Calu3 (cell line): ENCODE measurements around the gene LTA4H. TPM values are rescaled to one million over a fixed set of nuclear protein-coding genes. Genes with fewer than 3 reads are reported as not detected.

Experiments
- BruUV-seq: library from RNA; stranded (reverse); fragments of 400-500 nt; replicated peaks from 2 replicates; lab custom pipeline; 2021; lab: Mats Ljungman, UMichigan
- CTCF ChIA-PET: fragments of 300-600 bp; sonication (Branson Sonifier 250); formaldehyde crosslinking; loops from one replicate; lab custom pipeline; 2022; ENCODE audit warnings: antibody characterized with exemption; lab: Charles Lee
- DNase-seq: peaks from one replicate; pipeline ENCODE4 v3.0.0; 2022
- H3K27ac Mint-ChIP-seq: one replicate; pipeline ENCODE4 v1.8.0; 2022; ENCODE audit warnings: mixed read lengths; ENCODE audit not compliant: unreplicated experiment
- H3K27me3 Mint-ChIP-seq: one replicate; pipeline ENCODE4 v1.8.0; 2022; ENCODE audit warnings: mixed read lengths; ENCODE audit not compliant: unreplicated experiment
- H3K36me3 Mint-ChIP-seq: one replicate; pipeline ENCODE4 v1.8.0; 2022; ENCODE audit warnings: mild to moderate bottlenecking, moderate library complexity, mixed read lengths; ENCODE audit not compliant: insufficient read depth, unreplicated experiment
- H3K4me1 Mint-ChIP-seq: one replicate; pipeline ENCODE4 v1.8.0; 2022; ENCODE audit warnings: mild to moderate bottlenecking, low read depth, mixed read lengths; ENCODE audit not compliant: unreplicated experiment
- H3K4me3 Mint-ChIP-seq: one replicate; pipeline ENCODE4 v1.8.0; 2022; ENCODE audit warnings: mild to moderate bottlenecking, low read depth, moderate library complexity, mixed read lengths; ENCODE audit not compliant: unreplicated experiment
- H3K9me3 Mint-ChIP-seq: one replicate; pipeline ENCODE4 v1.8.0; 2022; ENCODE audit warnings: low read depth, mixed read lengths; ENCODE audit not compliant: unreplicated experiment
- CTCF ChIP-seq: fragments of 200-600 bp; IDR thresholded peaks from one replicate; pipeline ENCODE4 v1.8.0; 2022; ENCODE audit warnings: antibody characterized with exemption; ENCODE audit not compliant: unreplicated experiment
- intact Hi-C: fragments of 100-400 bp; cut with micrococcal nuclease; formaldehyde crosslinking; loops from one replicate; pipeline ENCODE4 v1.10.0; 2022; ENCODE audit not compliant: unreplicated experiment
- total RNA-seq: library from RNA; stranded (reverse); gene quantifications from 2 replicates; pipeline ENCODE4 v1.2.3, GENCODE V29; 2022

The LTA4H gene
- total RNA-seq, 1 experiment from 2014 or later = 105 TPM

GRCh38 chr12:96054244-96054610, 18.8 kb upstream of the LTA4H start:
- TF ChIP-seq CTCF = no peak
- H3K27me3 Mint-ChIP-seq = no peaks in the 10 kb centered on the region
- intact Hi-C loops = no loop called here
- CTCF ChIA-PET = no interaction called here
- H3K9me3 Mint-ChIP-seq = peaks cover 2% of the 10 kb centered on the region
- no TSS peak for BruUV-seq
- DNase-seq = no peak
- no peak overlapping the region for H3K4me3 Mint-ChIP-seq
- H3K27ac Mint-ChIP-seq = no peak overlapping the region
- peaks cover 12% of the 10 kb centered on the region for H3K4me1 Mint-ChIP-seq
- H3K36me3 Mint-ChIP-seq = no peaks in the 10 kb centered on the region

GRCh38 chr12:96053476-96054243, 18.3 kb upstream of the LTA4H start:
- H3K36me3 Mint-ChIP-seq = no peaks in the 10 kb centered on the region
- CTCF ChIA-PET = no interaction called here
- no peak for DNase-seq
- BruUV-seq = no TSS peak
- H3K4me3 Mint-ChIP-seq = no peak overlapping the region
- peaks cover 18% of the 10 kb centered on the region for H3K4me1 Mint-ChIP-seq
- no peak for TF ChIP-seq CTCF
- intact Hi-C loops = no loop called here
- no peaks in the 10 kb centered on the region for H3K27me3 Mint-ChIP-seq
- peaks cover 2% of the 10 kb centered on the region for H3K9me3 Mint-ChIP-seq
- no peak overlapping the region for H3K27ac Mint-ChIP-seq

DNA sequence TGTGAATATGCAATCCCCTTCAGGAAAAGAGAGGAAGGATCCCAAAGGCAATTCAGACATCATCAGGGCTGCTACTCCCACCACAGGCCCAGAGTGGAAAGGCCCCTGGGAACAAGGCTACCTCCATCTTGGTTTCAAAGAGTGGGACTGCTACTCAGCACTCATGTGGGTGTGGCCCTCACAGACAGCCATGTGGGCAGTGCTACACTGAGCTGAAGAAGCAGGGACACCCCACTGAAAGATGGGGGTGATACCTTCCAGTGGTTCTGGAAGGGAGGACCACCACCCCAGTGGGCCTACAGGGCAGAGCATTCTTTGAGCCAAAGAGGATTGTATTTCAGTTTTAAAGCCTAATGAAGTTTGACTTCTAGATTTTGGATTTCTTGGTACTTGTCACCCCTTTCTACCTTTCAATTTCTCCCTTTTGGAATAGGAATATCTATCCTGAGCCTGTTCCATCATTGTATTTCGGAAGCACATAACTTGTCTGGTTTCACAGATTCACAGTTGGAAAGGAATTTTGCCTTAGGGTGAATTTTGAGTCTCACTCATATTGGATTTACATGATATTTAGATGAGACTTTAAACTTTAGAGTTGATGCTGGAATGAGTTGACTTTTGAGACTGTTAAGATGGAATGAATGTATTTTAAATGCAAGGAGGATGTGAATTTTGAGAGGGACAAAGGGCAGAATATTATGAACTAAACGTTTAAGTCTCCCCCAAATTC, 16.5 kb upstream of the LTA4H start:
- TF ChIP-seq CTCF = no peak
- CTCF ChIA-PET = no interaction called here
- no peak for DNase-seq

DNA sequence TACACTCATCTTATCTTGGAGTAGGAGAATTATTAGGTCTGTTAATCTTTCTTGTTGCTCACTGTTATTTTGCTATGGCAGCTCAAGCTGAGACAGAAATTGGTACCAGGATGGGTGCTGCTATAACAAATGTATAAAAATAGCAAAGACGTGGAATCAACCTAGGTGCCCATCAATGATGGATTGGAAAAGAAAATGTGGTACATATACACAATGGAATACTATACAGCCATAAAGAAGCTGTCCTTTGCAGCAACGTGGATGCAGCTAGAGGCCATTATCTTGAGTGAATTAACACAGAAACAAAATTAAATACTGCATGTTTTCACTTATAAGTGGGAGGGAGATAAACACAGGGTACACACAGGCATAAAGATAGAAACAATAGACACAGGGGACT, 14.8 kb upstream of the LTA4H start:
- Mint-ChIP-seq H3K27me3 (no peaks in the 10 kb centered on the region), H3K4me1 (peaks cover 45% of the 10 kb centered on the region), H3K36me3 (peaks cover 12% of the 10 kb centered on the region), H3K27ac (no peak overlapping the region), H3K4me3 (no peak overlapping the region), H3K9me3 (no peaks in the 10 kb centered on the region)
- CTCF ChIA-PET = no interaction called here
- BruUV-seq = no TSS peak
- DNase-seq = no peak
- no peak for TF ChIP-seq CTCF
- intact Hi-C loops = no loop called here

More for the DNA sequence above, 16.5 kb upstream of the LTA4H start:
- Mint-ChIP-seq H3K27me3 (no peaks in the 10 kb centered on the region), H3K4me1 (peaks cover 35% of the 10 kb centered on the region), H3K27ac (no peak overlapping the region), H3K4me3 (no peak overlapping the region), H3K9me3 (no peaks in the 10 kb centered on the region), H3K36me3 (peaks cover 12% of the 10 kb centered on the region)
- no TSS peak for BruUV-seq
- intact Hi-C loops = no loop called here
